HG03139 (cell line): ENCODE results near the gene DCC.

Source experiments
- ATAC-seq: cut with Tn5 transposase; IDR thresholded peaks from one replicate; pipeline ENCODE4 v1.9.1; 2021; ENCODE audit not compliant: unreplicated experiment

The DCC gene

DNA sequence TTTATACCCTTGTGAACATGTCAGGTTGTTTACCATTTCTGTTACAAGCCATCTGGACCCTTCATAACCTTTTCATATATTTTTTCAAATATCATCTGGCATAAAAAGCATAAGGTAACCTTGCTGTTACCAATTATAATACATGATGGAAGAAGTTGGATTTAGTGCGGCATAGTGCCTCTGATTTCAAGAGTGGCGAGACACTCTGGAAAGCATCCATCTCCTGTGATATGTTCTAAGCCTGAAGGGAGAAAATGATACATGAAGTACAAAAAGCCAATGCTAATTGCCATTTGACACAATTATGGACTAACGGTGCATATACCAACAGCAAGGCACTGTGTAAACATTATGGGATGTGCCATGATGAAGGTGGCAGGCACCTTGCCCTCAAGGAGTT lies 75.1 kb downstream of the DCC start:
- ATAC-seq, result no peak

DNA sequence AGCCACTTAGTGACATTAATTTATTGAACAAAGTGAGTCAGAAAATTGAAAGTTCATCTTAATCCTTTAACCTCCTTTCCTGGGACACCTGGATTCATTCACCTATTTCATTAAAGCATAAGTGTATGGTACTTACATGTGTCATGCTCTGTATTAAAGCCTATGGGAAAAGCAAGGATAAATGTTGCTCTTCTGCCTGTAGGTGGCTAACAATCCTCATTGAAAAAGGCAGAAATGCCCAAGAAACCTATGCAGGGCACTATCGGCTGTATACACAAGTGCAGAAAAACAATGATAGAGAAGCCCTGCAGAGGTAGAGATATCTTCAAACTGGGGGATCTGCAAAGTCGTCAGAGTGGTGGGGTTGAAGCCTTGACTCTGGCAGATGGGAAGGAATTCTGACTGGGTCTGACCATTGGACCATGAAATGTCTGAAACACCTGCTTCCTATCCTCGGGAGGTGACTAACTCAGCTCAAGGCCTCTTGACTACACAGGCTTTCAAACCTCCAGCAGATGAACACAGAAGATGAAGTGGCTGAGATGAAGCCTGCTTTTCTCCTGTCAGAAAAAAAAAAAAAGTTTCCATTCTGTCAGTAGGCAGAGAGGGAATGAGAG lies 83.1 kb downstream of the DCC start:
- ATAC-seq, result no peak

DNA sequence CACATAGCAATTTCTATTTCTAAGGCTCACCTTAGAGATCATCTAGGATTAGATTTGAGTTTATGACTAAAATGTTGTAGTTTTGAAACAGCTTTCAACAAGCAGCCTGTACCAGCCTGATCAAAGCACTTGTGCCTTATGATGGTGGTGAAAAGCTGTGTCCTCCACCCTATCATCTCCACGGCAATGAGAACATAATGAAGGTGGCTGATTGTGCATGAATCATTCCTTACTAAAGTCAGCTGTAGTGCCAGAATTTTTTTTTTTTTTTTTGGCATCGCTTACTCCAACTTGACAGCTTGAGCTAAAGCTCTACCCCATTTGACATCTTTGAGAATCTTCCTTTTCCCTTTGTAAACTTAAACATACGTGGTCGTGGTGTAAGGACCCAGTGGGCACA lies 86.0 kb downstream of the DCC start:
- ATAC-seq, result no peak

DNA sequence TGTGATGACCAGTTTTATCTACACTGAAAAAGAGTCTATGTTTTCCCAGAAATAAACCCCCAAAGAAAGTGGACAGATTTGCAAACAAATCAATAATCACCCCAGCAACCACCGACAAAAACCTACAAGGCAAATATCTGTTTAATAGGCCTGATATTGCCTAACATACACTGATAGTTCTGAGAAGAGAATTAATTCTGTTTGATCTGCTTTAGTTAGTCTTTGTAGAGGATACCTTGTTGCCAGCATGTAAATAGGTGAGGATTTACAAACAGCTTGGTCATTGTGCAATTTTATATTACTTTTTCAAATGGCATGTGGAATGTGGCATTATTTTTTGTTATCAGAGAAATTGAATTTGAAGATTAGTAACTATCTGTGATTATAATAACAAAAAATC lies 86.5 kb downstream of the DCC start:
- no peak for ATAC-seq

DNA sequence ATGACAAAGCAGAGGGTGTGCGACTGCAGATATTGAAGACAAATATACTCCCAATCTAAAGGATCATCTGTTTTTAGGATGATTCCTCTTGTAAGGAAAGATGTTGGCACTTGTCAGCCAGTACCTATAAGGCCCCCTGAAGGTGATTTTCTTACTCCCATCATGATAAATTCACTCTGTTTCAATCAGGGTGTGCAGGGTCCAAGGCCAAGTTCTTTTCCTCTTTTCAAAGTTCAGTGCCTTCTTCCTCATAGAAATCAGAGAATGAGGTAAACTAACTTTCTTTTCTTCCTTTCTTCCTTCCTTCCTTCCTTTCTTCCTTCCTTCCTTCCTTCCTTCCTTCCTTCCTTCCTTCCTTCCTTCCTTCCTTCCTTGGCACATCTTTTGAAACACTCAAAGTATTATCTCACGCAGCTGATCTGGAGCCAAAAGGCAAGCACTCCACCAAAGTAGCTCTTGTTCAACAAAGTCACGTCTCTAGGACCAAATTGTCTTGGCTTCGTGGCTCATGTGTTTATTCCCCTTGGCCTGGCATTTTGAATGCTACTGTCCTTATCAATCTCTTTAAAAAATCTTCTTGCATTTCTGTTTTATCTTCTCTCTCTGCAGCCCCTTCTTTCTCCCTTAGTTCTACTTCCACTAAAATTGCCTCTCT lies 87.7 kb downstream of the DCC start:
- ATAC-seq, result no peak

DNA sequence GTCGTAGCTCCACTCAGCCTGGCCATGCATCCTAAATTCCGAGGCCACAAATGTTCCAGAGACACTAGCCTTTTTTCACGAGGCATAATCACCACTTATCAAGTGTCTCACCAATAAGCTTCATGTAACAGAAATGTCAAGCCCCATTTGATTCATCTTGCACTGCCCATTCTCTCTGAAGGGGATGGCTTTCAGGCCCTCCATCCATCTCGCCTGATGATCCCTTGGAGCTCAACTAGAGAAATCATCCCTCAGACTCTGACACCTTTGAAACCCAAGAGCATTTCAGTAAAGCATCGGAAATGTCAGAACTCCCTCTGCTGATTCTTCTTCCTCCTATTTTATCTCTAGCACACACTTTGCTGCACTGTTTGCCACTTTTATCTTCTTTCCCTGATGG lies 91.7 kb downstream of the DCC start:
- ATAC-seq, result no peak

DNA sequence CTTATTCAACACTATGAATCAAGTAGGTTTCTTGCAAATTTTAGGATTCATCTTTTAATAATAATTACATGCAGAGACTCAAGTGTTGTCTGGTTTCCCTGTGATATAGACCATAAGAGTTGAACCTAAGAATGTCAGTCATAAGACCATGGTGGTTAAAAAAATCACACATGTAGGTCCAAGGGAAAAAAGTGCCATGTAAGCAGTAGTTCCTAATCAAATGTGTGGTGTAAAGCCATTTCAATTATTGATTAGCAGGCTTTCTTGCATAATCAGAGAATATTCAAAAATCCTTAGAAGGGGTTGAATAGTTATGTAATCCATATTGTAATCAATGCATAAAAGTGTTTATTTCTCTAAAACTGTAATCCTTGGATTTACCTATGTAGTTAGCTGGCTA lies 93.8 kb downstream of the DCC start:
- ATAC-seq, result no peak

DNA sequence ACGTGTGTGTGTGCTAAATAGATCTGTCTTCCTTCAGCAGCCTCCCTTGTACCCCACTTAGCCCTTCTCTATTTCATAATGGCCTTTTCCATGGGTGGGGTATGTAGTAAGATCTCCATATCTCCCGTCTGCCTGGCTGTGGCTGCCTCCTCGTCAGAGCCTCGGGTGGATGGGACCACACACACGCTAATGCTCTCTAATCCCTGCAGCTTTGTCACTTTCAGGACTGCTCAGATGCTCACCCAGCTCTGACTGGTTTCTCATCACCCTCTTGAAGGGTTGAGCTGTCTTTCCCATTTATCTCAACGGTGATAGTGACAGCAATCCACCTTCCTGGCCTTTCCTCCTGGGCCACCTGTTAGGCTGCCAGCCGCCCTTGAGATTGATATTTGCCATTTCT lies 95.3 kb downstream of the DCC start:
- no peak for ATAC-seq

DNA sequence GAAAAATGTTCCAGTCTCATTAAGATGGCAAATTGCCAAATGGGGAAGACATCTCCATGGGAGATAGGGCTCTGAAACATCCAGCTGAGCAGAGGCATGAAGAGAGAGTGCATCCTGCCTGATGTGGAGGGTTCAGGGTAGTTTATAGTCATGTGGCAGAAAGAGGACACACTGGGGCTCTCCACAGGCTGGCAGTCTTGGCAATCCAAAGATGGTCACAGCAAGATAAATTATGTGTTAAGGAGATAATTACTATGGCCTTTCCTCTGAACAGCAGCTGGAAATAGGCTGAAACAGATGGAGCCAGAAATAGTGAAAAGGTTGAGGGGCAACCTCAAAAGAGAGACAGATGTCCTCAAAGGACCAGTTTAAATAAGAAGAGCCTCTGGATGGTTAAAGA lies 97.2 kb downstream of the DCC start:
- no peak for ATAC-seq

DNA sequence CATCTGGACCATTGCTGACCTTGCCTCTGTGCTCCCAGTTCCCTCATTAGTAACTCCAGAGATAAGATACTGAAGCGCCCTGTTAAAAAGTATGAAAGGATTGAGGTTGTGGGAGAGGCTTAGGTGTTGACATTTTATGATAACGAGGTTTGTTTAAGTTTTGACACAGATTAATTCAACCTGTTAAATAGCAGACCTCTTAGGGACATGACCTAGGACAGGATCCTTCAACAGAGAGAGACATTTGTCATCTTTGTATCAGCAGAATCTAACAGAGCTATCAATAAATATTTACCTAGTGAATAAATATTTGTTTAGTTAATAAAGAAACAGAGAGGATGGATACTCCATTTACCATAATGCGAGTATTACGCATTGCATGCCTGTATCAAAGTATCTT lies 99.5 kb downstream of the DCC start:
- ATAC-seq, result no peak

DNA sequence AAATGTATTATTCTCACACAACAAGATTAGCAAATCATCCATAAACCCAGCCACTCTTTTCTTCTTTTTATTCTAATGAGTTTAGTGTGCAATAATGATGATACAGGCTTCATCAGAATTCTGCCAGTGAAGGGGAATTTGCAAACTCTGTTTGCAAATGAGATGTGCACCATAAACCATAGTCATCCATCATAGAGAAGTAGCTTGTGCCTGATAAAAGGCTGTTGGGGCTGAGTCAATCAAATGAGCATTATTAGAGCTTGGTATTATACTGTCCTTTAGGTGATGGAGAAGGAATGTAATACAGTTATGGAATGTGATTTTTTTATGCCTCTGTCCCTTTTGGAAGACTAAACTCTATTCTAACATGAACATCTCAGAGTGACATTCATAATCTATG lies 101.8 kb downstream of the DCC start:
- no peak for ATAC-seq

DNA sequence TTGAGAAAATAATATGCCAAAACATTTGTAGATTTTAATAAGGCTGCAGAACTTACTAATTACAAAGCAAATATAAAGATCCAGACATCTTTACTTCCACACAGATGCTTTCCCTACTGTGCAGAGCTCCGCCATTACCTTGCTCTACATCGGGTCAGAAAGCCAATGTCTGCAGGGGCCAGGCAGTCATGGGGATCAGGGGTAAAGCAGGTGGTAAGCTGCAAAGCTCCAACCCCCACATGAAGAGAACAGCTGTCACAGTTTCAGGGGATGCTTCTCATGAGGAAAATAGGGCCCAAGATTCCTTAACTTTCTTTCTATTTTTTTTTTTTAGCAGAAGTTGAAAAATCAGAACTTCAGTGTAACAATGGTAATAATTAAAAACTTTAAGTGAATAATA lies 102.7 kb downstream of the DCC start:
- ATAC-seq, result no peak

DNA sequence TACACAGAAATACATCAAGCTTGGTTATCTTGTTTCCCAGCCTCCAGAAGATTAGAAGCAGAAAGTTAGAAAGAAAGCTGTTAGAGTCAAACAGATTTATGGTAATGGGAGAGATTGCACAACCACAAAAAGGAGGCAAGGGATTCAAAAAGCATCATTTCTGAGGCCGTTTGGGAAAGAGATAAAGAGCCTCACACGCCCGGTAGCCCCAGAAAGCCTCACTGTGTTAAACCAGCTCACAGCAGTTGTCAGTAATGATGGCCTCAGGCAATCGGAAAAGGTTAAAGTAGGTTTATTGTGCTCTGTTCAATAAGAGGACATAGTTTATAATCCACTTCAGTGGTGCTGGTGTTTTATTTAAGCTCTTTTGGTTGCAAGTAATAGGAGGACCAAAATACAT lies 111.3 kb downstream of the DCC start:
- no peak for ATAC-seq

DNA sequence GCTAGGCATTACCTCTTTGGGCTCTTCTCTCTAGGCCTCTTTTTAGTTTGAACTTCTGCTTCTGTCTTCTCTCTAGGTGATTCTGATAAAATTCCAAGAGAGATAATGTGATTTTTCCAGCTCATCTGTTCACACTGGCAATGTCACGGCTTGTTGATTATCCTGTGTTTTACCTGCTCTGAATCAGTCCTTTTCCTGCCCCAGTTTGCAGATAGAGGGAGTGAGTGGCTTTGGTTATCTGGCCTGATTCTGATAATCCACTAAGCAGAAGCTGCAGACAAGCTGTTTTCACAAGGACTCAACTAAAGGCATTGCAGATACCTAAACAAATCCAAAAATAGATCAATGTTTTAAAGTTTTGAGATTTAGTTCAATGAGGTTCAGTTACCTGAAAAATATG lies 111.9 kb downstream of the DCC start:
- ATAC-seq, result no peak

DNA sequence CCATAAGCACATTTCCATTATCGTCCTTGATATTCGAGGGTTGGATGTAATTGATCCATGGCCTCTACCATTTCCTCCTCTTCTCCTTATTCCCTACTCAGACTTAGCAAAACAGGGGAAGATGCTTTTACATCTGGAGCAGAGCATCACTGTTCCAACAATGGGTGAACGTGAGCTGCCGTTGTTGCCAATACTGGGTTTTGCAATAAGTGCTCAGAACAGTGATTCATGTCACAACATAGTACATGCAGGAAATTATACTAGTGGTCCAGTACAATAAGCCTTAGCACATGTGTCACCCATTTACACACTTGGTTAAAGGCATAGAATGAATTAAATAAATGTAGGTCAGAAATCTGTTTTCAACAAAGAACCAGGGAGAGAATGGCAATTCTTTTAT lies 112.4 kb downstream of the DCC start:
- ATAC-seq, result no peak

DNA sequence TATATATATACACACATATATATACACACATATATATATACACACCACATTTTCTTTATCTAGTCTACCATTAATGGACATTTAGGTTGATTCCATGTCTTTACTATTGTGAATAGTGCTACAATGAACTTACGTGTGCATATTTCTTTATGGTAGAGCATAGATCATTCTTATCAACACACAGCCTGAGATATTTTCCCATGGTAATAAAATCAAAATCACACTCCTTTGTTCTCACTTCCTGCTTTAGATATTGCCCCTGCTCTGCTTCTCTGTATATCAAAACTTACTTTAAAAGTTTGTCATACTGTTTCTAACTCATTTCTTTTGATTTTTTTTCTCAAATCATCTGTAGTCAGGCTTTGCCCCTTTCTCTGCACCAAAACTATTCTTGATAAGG lies 119.9 kb downstream of the DCC start:
- no peak for ATAC-seq

DNA sequence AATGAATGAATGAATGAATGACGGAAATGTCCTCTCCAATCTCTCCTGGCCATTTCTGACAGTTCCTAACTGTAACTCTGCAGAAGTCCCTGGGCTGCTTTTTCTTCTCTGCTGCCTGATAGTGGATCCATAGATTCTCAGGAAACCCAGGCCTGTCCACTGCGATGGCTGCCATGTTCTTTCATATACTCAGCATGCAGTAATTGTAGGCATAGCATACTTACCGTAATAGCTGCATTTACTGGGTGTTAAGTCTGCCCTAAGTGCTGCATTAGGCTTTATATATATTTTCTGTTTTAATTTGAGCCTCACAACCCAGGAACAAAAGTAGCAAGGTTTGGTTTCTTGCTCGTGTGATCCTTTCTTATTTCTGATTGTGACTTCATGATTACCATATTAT lies 122.9 kb downstream of the DCC start:
- no peak for ATAC-seq

DNA sequence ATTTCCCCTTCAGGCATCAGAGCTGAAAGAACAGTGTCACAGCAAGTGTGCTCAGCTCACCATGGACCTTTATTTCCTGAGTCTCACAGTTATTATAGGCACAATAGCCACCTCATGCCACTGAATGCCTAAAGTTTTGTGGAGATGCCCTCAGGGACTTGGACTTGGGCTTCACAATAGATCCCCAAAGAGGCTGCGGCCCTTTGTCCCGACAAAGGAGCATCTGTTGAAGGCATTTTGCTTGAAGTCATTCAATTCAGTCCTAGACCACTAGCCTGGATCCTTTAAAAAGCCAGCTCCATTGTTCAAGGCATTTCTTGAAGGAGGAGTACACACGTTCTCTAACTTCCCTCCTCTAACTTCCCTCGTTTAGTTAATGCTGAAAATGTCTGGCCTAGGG lies 125.4 kb downstream of the DCC start:
- no peak for ATAC-seq

DNA sequence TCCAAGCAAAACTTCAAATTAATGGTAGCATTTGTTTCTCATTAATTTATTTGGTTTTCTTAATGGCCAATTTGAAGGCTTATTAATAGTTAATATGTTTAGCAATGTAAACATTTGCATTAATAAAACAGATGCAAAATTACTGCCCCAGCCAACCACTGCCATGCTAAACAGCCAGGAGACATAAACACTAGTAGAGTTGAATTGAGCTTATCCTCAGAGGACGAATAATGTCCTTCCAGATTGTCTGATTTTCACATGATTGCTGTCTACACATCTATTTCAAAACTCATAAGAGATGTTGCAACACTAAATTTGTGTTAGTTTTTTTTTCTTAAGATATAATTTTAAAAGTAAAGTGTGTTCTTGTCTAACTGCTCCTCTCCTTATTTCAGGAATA lies 128.5 kb downstream of the DCC start:
- ATAC-seq, result no peak

DNA sequence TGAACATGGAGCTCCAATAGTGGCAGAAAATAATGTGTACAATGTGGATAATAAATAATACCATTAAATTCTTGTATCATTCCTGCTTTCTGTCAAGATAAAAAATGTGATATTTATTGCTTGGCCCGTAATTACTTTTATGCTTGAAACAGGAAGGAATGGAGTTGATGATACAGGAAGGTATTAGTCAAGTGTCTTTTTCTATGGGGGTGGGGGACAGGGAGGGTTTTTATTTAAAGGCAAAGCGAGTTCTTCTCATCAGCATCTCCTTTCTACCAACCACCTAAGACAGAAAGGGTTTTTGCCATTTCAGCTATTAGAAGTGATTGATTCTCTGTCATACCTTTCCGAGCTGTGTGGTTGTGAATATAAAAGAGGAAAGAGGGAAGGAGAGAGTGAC lies 135.3 kb downstream of the DCC start:
- ATAC-seq, result no peak

DNA sequence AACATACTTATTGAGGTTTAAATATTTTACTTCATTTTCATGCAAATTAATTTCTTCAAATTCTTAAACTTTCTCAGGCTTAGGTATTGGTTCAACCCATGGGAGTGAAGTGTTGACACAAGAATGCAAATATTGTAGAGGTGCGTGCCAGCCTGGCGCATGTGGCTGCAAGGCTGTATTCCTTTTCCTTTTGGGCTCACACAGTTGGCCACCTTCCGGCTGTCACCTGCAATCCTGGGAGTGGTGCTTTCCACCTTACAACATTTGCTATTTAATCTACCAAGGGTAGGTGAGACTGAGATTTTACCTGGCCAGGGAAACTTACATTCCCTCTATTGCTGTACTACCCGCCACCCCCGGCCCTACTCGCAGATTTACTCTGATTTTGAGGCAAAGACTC lies 141.1 kb downstream of the DCC start:
- ATAC-seq, result no peak

DNA sequence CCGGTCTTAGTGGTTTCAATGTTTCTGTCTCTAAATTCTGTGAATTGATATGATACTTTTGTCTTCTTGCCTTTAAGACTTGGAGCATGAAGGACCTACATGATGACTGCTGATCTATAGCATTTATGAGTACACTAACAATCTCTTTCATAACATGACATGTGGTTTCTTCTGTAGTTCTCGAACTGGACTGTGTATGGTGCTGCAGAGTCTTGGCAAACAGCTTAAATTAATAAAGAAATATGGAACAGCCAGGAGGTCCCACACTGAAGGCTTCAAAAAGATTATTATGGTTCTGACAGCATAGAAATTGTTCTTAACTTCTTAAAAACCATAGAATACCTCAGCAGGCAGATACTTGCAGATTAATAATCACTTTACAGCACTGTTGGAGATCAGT lies 145.0 kb downstream of the DCC start:
- ATAC-seq, result no peak

DNA sequence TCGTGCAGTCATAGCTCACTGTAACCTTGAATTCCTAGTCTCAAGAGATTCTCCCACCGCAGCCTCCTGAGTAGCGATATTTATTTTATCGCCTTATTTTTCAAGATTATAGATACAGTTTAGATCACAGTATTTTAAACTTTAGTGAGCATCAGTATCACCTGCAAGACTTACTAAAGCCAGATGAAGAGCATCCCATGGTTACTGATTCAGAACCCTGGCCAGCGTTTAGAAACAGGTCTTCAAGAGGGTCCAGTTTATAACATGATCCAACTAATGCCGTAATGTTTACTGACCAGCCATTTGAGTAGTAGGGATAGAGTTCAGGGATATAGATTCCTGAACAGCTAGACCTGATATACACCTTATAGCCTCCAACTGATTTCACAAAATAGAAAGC lies 146.1 kb downstream of the DCC start:
- no peak for ATAC-seq
